ENCODE measurements around the gene STARD5.

STARD5 gene

DNA sequence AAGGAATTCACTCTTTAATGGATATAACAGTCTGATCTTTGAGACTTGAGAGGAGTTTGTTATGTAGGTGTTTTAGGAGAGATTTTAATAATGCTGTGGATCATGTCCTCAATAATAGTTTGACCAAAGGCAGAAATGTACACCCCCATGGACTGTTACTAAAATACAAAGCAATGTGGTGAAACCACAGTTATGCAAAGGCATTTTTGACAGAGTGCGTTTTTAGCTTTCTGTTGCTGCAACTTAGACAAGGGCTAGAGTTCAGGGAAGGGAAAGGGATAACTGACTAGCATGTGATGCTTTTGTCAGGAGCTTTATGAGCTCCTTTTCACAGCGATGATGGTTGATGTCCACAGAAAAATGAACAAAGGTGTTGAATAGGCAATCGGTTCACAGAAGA lies 3.6 kb upstream of the STARD5 start:
- TF ChIP-seq ZBTB7A (IDR thresholded peaks at IDR 0.05; ENCODE audit: low read depth) = no peak
- no peak for TF ChIP-seq TAF1 (IDR thresholded peaks at IDR 0.05; ENCODE audit: low read depth)
- no peak for TF ChIP-seq TCF12 (IDR thresholded peaks at IDR 0.05; ENCODE audit: low read depth)
- no peak for TF ChIP-seq CEBPB (IDR thresholded peaks at IDR 0.05)
- no peak for TF ChIP-seq EGR1 (IDR thresholded peaks at IDR 0.05)
- no peak for TF ChIP-seq TEAD4 (IDR thresholded peaks at IDR 0.05)

GRCh38 chr15:81326466-81327212 lies 2.7 kb upstream of the STARD5 start:
- TF ChIP-seq RAD21 (IDR thresholded peaks at IDR 0.05; ENCODE audit: low read depth) (no peak), ZBTB7A (IDR thresholded peaks at IDR 0.05; ENCODE audit: low read depth) (no peak), TAF1 (IDR thresholded peaks at IDR 0.05; ENCODE audit: low read depth) (no peak), MAX (IDR thresholded peaks at IDR 0.05) (no peak), TEAD4 (IDR thresholded peaks at IDR 0.05) (no peak)
- TF ChIP-seq, protein P1, sequence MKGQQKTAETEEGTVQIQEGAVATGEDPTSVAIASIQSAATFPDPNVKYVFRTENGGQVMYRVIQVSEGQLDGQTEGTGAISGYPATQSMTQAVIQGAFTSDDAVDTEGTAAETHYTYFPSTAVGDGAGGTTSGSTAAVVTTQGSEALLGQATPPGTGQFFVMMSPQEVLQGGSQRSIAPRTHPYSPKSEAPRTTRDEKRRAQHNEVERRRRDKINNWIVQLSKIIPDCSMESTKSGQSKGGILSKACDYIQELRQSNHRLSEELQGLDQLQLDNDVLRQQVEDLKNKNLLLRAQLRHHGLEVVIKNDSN (IDR thresholded peaks at IDR 0.05) = no peak

DNA sequence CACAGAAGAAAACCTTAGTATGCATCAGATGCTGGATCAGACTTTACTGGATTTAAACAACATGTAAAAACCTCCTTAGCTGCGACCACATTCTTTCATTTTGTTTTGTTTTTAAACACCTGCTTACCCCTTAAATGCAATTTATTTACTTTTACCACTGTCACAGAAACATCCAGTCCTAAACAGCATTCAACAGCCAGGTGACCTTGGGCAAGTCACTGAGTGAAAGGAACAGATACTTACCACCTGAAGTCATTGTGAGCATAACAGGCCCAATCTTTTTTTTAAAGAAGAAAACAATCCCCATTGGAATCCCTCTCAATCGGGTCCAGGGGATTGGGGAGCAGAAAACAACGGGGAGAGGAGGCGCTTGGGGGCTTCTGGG lies 390 bp downstream of the STARD5 start:
- TF ChIP-seq TCF12 (IDR thresholded peaks at IDR 0.05; ENCODE audit: low read depth) (no peak), ZBTB7A (IDR thresholded peaks at IDR 0.05; ENCODE audit: low read depth) (no peak), FOXM1 (IDR thresholded peaks at IDR 0.05; ENCODE audit: borderline replicate concordance, low read depth) (no peak), YY1 (IDR thresholded peaks at IDR 0.05; ENCODE audit: low read depth) (no peak), TAF1 (IDR thresholded peaks at IDR 0.05; ENCODE audit: low read depth) (no peak), NFIC (IDR thresholded peaks at IDR 0.05) (no peak), EGR1 (IDR thresholded peaks at IDR 0.05) (no peak), CREB1 (IDR thresholded peaks at IDR 0.05; ENCODE audit: low read depth) (no peak), REST (IDR thresholded peaks at IDR 0.05; ENCODE audit: low read depth) (no peak), CEBPB (IDR thresholded peaks at IDR 0.05) (no peak), EP300 (IDR thresholded peaks at IDR 0.05; ENCODE audit: borderline replicate concordance) (no peak), TEAD4 (IDR thresholded peaks at IDR 0.05) (no peak), MAX (IDR thresholded peaks at IDR 0.05) (no peak), RAD21 (IDR thresholded peaks at IDR 0.05; ENCODE audit: low read depth) (no peak)
- TF ChIP-seq, protein P1 (IDR thresholded peaks at IDR 0.05) = no peak

- no peak for TF ChIP-seq CREB1 (IDR thresholded peaks at IDR 0.05; ENCODE audit: low read depth)
- no peak for TF ChIP-seq EP300 (IDR thresholded peaks at IDR 0.05; ENCODE audit: borderline replicate concordance)
- TF ChIP-seq ZBTB7A (IDR thresholded peaks at IDR 0.05; ENCODE audit: low read depth) = no peak
Measured at GRCh38 chr15:81322676-81323253, 1.2 kb downstream of the STARD5 start.

- TF ChIP-seq TEAD4 (IDR thresholded peaks at IDR 0.05) (no peak), MAX (IDR thresholded peaks at IDR 0.05) (no peak), NFIC (IDR thresholded peaks at IDR 0.05) (no peak), EGR1 (IDR thresholded peaks at IDR 0.05) (no peak), FOXM1 (IDR thresholded peaks at IDR 0.05; ENCODE audit: borderline replicate concordance, low read depth) (no peak), ZBTB7A (IDR thresholded peaks at IDR 0.05; ENCODE audit: low read depth) (no peak)
Measured at GRCh38 chr15:81321667-81322066, 2.3 kb downstream of the STARD5 start.

DNA sequence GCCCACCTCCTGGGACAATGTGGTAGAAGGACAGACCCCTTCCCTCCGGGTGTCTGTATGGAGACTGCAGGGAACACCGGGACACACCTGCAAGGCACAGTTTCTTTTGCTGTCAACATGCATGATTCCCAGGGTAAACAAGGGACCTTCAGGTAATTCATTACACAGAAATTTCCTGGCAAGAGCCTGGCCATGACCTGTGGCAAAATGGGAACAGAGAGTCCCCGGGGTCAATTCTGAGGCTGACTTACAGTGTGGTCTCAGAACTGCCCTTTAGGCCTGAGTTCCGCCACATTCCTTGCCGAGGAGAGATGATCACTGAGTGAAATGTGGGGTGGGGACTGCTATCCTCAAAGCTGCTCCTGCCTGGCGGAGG lies 6.3 kb downstream of the STARD5 start:
- no peak for TF ChIP-seq NFIC (IDR thresholded peaks at IDR 0.05)
- TF ChIP-seq TAF1 (IDR thresholded peaks at IDR 0.05; ENCODE audit: low read depth) = no peak
- no peak for TF ChIP-seq FOXM1 (IDR thresholded peaks at IDR 0.05; ENCODE audit: borderline replicate concordance, low read depth)
- no peak for TF ChIP-seq REST (IDR thresholded peaks at IDR 0.05; ENCODE audit: low read depth)
- TF ChIP-seq, protein P1 (IDR thresholded peaks at IDR 0.05) = no peak
- no peak for TF ChIP-seq MAX (IDR thresholded peaks at IDR 0.05)
- no peak for TF ChIP-seq TEAD4 (IDR thresholded peaks at IDR 0.05)
- no peak for TF ChIP-seq EP300 (IDR thresholded peaks at IDR 0.05; ENCODE audit: borderline replicate concordance)
